Retinal pigment epithelial cell (primary cell): ENCODE measurements around the gene AKR1B1.

ENCODE experiments used
- DNase-seq: peaks from one replicate; pipeline ENCODE4 v3.0.0-alpha.2; 2010; ENCODE audit warnings: low read depth
- H3K4me3 ChIP-seq: 2 replicates; pipeline ENCODE4 v1.5.1; 2011; ENCODE audit warnings: mild to moderate bottlenecking, low read length, control low read depth, moderate library complexity
- CTCF ChIP-seq: conservative IDR thresholded peaks from 2 replicates; pipeline ENCODE4 v1.5.1; 2011; ENCODE audit warnings: low read depth, low read length, control low read depth, inconsistent platforms

Gene AKR1B1

GRCh38 chr7:134422638-134423037 lies 36.3 kb downstream of the AKR1B1 start:
- no peak for DNase-seq
- no peak overlapping the region for H3K4me3 ChIP-seq
- TF ChIP-seq CTCF, result no peak

GRCh38 chr7:134422008-134422407 lies 36.9 kb downstream of the AKR1B1 start:
- no peak for DNase-seq
- H3K4me3 ChIP-seq, result no peak overlapping the region
- no peak for TF ChIP-seq CTCF

GRCh38 chr7:134420424-134421125 lies 38.3 kb downstream of the AKR1B1 start:
- DNase-seq, result peak; percentile 21
- TF ChIP-seq CTCF, result peak; percentile 79
- H3K4me3 ChIP-seq, result no peak overlapping the region

GRCh38 chr7:134419875-134420274 lies 39.0 kb downstream of the AKR1B1 start:
- no peak for DNase-seq
- TF ChIP-seq CTCF, result no peak
- H3K4me3 ChIP-seq, result no peak overlapping the region

- no peak for TF ChIP-seq CTCF
- no peak overlapping the region for H3K4me3 ChIP-seq
- no peak for DNase-seq
Observed at GRCh38 chr7:134419085-134419484, 39.8 kb downstream of the AKR1B1 start.

- no peak for TF ChIP-seq CTCF
- no peak for DNase-seq
- no peak overlapping the region for H3K4me3 ChIP-seq
Observed at GRCh38 chr7:134415700-134416099, 43.2 kb downstream of the AKR1B1 start.

- no peak for DNase-seq
- H3K4me3 ChIP-seq, result no peak overlapping the region
- no peak for TF ChIP-seq CTCF
Observed at GRCh38 chr7:134414109-134414508, 44.8 kb downstream of the AKR1B1 start.
